Stimulated activated CD8-positive, alpha-beta memory T cell treated with anti-CD3 and anti-CD28 coated beads, Interleukin-15, amount 100 ng/mL, for 1 hour (primary cell): ENCODE data around the gene STX5.
A peak's percentile ranks its signal among the peaks of the same experiment; 100 is the strongest.
"Not testable (repeated sequence)": the region's sequence is repeated elsewhere in the genome, so short reads cannot be mapped to it uniquely, and the experiment has no call there.

ENCODE experiments used
- DNase-seq: peaks from one replicate; pipeline ENCODE4 v3.0.0-alpha.2; 2020; ENCODE audit warnings: low read depth

STX5 gene, protein sequence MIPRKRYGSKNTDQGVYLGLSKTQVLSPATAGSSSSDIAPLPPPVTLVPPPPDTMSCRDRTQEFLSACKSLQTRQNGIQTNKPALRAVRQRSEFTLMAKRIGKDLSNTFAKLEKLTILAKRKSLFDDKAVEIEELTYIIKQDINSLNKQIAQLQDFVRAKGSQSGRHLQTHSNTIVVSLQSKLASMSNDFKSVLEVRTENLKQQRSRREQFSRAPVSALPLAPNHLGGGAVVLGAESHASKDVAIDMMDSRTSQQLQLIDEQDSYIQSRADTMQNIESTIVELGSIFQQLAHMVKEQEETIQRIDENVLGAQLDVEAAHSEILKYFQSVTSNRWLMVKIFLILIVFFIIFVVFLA

DNA sequence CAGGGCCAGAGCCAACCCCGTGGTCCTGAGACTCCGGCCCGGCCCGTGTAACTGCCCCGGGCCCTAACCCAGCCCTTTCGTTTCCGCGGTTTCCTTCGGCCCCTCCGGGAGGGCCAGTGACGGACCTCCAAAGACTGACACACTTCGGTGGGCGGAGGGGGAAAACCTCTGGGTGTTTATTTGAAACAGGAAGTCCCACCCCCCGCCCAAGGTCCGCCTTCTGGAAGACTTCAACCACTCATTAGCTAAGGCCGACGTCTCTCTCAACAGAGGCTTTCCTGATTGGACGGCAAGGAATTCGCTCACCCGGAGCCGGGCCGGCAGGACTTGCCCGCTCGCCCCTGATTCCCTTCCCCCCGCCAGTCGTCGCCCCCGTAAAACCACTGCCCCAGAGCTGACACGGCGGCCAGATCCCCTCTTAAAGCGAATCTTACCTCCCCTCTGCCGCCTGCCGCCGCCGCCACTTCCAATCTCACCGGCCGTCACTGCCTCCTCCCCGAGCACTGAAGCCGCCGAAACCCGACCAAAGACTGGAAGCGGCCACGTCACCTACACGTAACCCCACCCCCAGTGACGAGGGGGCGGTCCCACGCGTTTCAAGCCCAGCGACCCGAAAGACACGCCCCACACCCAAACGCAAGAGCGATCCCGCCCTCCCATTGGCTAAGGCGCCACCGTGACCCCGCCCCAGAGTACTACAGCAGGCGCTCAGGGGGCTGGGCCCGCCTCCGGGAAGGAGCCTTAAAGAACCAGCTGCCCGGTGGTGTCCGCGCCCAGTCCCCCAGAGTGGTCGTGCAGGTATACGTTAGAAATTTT, at the start of gene STX5:
STX5 (minus strand) TSS at position 532 of the 816 bp plus-strand sequence. CDS start 808 bp downstream, outside the sequence.
- peak; percentile 99 for DNase-seq

DNA sequence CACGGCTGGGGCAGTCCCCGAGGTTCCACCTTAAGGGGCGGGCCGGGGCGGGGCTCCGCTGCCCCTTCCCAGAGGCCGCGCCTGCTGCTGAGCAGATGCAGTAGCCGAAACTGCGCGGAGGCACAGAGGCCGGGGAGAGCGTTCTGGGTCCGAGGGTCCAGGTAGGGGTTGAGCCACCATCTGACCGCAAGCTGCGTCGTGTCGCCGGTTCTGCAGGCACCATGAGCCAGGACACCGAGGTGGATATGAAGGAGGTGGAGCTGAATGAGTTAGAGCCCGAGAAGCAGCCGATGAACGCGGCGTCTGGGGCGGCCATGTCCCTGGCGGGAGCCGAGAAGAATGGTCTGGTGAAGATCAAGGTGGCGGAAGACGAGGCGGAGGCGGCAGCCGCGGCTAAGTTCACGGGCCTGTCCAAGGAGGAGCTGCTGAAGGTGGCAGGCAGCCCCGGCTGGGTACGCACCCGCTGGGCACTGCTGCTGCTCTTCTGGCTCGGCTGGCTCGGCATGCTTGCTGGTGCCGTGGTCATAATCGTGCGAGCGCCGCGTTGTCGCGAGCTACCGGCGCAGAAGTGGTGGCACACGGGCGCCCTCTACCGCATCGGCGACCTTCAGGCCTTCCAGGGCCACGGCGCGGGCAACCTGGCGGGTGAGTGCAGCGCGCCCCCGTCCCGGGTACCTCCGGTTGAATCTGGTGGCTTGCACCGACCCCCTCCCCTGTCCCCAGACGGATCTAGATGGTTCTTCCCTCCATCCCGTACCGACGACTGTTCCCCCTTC, 49.1 kb upstream of the STX5 start, which contains the start of gene SLC3A2:
SLC3A2 (plus strand) TSS at position 94 of the 776 bp plus-strand sequence; CDS start at position 222, 128 bp downstream.
- DNase-seq = peak; percentile 57

DNA sequence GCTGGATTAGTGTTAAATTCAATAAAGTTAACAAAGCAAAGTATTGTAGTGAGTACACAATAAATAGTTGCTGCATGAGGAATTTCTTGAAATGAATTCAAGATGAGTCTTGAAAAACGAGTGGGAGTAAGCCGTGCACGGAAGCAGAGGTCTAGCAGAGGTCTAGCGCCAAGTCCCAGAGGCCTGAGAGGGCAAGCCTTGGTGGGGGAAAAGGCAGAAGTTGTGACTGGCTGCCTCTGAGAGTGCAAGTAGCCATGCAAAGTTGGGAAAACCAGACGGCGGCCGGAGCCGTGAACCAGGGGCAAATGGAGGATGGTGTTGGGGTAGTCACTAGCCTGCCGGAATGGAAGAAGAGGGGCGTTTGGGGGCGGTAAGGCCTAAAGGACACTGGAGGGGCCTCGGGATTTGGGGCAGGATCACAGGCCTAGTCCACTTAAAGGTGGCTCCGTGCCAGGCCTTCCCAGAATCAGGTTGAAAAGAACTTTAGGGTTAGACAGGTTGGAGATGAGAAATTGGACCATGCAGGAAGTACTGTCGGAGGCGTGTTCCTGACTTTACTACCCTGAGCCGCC, 48.5 kb upstream of the STX5 start:
- DNase-seq = no peak

DNA sequence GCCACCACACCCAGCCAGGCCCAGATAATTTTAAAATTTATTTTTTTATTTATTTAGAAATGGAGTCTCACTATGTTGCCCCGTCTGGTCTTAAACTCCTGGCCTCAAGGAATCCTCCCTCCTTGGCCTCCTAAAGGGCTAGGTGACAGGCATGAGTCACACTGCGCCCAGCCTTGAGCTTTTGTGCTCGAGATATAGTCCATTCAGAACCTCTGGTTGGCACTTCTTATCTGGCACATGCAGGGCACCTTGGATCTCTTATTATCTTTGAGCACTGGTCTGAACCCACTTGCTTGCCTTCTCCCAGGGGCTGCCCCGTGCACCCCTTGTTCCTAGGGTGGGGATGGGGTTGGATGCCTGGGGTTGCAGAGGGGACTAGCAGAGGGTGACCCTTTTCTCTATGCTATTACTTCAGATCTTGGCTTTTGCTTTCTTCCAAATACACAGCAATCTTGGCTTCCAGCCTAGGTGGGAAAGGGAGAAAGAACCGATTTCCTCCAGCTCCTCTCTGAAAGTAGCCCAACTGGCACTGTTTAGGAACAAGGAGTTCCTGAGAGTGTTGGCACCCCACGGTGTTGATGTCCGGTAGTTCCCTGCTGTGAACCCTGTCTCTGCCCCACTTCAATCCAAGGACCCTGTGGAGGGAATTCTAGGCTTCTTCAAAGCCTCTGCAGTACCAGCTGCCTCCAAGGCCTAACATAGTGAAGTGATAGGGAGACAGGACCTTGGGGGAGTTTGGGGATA, 47.6 kb upstream of the STX5 start:
- DNase-seq = no peak

DNA sequence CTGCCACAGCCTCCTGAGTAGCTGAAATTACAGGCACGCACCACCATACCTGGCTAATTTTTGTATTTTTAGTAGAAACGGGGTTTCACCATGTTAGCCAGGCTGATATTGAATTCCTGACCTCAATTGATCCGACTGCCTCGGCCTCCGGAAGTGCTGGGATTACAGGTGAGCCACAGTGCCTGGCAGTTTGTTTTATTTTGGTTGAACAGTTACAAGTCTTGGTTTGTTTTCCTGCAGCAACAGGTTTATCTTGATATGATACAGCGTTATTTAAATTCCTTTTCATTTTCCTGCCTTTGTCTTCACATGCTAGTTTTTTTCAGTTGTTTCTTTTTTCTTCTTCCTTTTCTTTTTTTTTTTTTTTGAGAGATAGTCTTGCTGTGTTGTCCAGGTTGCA, 44.9 kb upstream of the STX5 start:
- no peak for DNase-seq

DNA sequence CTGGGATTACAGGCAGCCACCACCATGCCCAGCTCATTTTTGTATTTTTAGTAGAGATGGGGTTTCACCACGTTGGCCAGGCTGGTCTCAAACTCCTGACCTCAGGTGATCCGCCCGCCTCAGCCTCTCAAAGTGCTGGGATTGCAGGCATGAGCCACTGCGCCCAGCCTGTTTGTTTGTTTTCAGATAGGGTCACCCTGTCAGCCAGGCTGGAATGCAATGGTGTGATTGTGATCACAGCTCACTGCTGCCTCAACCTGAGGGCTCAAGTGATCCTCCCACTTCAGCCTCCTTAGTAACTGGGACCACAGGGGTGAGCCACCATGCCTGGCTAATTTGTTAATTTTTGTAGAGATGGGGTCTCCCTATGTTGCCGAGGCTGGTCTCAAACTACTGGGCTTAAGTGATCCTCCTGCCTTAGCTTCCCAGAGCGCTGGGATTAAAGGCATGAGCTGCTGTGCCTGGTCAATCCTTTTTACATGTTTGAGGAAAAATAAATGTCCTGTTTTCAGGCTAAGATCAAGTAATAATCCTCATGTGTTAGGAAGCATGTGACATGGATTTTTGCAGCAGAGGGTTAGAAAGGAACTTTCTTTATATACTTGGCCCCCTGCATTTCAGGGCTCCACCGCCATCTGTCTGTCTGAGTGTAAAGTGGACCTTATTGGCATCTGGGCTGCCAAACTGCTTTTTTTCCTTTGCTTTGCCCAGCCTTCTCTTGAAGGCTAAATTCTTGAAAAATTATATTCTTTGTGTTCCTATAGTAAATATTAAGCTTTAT, 44.0 kb upstream of the STX5 start:
- no peak for DNase-seq

DNA sequence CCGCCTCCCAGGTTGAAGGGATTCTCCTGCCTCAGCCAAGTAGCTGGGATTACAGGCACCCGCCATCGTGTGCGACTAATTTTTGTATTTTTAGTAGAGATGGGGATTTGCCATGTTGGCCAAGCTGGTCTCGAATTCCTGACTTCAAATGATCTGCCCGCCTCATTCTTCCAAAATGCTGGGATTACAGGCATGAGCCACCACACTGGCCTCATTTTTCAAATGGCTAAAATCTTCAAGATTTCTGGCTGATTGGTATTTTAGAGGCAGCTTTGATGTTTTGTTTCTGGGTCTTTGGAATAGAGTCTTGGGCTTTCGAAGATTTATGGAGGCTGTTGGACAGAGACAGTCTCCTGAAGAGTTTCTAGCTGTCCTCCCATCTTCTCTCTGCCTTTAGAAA, 43.0 kb upstream of the STX5 start:
- DNase-seq = no peak

DNA sequence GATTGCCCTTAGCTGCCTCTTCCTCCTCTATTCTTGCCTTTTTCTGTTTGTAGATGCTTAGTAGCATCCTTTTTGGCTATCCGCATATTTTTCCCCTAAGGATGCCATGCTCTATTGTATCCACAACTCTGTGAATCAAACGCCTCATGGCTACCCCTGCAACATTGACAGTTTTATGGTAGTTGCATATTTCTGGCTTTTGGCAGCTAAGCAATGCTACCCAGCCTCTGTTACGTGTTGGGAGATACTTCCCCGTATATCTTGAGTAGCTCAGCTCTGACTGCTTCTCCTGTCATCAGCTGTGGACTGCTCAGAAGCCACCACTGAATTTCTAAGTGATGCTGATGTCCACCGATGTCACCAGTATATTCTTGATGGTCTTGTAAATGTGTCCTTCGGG, 33.8 kb upstream of the STX5 start:
- no peak for DNase-seq

DNA sequence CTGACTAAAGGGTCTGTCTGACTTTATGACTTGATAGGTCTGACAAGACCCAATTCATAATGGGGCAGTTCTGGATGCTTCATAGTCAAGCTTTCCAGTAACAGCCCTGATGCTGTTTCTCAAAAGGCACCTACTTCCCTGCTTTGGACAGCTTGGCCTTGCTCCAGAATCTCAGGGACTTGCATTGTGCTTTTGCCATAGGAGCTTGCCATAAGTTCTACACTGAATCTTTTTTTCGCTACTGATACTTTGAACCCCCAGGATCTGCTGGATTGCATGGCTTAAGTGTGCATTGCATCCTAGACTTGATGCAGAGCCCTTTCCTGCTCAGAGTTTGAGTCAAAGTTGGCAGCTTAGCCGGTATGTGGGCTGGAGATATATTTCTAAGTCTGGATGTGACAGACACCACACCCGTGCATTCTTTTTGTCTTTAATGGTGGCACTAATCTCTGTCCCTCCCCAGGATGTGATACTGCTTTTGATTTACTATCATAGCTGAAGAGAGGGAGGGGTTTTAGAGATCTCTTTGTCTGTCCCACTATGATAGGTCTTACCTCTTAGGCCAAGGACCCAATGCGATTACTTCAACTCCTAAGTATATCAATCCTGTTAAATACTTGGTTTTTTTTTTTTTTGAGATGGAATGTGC, 32.0 kb upstream of the STX5 start:
- no peak for DNase-seq

DNA sequence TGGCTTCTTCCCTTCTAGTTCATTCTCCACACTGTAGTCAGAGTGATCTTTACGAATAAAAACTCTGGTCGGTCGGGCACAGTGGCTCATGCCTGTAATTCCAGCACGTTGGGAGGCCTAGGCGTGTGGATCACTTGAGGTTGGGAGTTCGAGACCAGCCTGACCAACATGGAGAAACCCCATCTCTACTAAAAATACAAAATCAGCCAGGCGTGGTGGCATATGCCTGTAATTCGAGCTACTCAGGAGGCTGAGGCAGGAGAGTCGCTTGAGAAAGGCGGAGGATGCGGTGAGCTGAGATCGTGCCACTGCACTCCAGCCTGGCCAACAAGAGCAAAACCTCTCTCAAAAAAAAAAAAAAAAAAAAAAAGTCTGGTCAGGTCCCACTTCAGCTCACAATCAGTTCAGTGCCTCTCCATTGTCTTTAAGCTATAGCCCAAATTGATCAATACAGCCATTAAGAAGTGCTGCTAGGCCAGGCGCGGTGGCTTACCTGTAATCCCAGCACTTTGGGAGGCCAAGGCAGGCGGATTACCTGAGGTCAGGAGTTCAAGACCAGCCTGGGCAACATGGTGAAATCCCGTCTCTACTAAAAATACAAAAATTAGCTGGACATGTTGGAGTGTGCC, 29.8 kb upstream of the STX5 start:
- DNase-seq = not testable (repeated sequence)

DNA sequence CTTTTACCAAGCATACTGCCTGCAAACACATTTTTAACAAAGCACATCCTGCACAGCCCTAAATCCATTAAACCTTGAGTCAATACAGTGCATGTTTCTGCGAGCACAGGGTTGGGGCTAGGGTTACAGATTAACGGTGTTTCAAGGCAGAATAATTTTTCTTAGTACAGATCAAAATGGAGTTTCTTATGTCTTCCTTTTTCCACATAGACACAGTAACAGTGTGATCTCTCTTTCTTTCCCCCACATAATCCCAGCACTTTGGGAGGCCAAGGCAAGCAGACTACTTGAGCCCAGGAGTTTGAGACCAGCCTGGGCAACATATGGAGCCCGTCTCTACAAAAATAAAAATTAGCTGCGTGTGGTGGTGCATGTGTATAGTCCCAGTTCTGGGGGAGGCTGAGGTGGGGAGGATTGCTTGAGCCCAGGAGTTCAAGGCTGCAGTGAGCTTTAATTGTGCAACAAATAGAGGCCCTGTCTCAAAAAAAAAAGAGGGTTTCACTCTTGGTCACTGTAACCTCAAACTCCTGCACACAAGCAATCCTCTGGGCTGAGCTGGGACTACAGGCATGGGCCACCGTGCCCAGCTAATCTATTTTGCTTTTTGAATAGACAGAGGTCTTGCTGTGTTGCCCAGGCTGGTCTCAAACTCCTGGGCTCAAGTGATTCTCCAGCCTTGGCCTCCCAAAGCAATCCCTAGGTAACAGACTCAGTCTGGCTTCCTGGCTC, 29.1 kb upstream of the STX5 start:
- DNase-seq = no peak

DNA sequence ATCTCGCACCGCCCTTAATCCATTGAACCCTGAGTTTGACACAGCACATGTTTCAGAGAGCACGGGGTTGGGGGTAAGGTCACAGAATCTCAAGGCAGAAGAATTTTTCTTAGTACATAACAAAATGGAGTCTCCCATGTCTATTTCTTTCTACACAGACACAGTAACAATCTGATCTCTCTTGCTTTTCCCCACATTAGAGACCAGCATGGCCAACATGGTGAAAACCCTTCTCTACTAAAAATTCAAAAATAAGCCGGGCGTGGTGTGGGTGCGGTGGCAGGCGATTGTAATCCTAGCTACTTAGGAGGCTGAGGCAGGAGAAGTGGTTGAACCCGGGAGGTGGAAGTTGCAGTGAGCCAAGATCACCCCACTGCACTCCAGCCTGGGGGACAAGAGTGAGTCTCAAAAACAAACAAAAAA, 27.4 kb upstream of the STX5 start:
- DNase-seq = not testable (repeated sequence)

DNA sequence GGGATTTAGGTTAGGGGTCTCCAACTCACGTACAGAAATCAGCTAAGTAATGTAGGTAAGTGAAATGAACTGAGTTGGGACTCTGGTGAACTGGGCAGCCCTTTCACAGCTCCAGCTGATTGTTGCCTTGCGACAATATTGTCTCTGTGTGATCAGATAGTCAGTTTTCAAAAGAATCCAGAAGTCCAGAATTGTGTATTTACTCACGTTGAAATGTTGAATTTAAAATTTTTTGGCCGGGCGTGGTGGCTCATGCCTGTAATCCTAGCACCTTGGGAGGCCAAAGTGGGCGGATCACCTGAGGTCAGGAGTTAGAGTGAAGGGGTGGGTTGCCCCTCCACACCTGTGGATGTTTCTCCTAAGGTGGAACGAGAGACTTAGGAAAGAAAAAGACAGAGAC, 26.4 kb upstream of the STX5 start:
- DNase-seq = no peak

DNA sequence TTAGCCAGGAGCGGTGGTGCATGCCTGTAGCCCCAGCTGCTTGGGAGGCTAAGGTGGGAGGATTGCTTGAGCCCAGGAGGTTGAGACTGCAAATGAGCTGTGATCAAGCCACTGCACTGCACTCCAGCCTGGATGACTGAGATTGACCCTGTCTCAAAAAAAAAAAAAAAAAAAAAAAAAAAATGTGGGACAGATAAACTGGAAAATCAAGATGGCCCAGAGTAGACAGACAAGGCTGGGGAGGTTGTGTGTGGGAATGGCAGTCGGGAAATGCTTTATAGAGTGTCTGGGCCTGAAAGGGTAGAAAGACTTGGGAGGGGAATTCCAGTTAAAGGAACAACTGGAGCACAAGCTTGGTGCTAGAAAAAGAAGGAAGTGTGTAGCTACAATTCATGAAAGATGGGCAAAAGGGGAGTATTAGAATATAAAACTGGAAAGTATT, 25.7 kb upstream of the STX5 start:
- DNase-seq = no peak

DNA sequence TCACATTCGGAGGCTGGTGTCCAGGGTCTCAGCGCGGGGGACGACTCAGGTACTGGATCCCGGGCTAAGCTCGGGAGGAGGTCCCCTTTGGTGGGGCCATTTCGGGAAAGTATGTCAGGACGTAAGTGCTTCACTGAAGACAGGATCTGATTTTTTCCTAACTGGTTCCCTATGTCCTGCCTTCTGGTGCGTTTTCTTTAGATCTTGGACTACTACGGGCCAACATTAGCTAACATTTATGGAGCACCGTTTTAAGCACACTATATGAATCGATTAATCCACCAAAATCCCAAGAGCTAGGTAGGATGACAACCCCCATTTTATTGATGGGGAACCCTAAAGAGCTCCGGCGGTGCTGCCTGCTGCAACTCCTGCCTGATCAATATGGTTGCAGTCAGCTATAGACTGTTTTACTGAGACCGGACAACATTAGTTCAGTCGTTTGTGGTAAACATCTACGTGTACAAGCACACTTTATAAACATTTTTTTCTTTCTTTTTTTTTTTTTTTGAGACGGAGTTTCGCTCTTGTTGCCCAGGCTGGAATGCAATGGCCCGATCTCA, 24.6 kb upstream of the STX5 start:
- DNase-seq = no peak

DNA sequence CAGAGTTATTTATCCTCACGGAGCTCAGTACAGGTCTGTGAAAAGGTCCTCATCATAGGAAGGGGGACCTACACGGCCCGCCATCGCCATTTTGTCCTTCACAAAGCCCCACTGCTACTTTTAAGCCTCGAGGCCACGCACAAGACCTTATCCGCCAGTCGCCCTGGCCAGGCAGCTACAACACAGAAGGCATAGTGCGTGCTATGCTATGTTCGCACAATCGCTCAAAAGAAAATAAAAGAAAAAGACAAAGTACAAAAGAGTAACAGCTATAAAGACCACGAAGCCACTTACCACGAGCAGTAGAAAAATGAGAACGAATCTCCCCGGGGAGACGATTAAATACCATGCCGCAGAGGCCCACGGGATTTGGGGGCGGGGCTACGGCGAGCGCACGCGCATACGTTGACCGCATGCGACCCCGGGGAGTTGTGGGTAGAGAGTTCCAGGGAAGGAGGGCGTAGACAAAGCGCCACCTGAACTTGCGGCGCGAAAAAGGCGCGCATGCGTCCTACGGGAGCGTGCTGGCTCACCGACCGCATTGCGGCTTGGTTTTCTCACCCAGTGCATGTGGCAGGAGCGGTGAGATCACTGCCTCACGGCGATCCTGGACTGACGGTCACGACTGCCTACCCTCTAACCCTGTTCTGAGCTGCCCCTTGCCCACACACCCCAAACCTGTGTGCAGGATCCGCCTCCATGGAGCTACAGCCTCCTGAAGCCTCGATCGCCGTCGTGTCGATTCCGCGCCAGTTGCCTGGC, 23.9 kb upstream of the STX5 start:
- DNase-seq = peak; percentile 96

DNA sequence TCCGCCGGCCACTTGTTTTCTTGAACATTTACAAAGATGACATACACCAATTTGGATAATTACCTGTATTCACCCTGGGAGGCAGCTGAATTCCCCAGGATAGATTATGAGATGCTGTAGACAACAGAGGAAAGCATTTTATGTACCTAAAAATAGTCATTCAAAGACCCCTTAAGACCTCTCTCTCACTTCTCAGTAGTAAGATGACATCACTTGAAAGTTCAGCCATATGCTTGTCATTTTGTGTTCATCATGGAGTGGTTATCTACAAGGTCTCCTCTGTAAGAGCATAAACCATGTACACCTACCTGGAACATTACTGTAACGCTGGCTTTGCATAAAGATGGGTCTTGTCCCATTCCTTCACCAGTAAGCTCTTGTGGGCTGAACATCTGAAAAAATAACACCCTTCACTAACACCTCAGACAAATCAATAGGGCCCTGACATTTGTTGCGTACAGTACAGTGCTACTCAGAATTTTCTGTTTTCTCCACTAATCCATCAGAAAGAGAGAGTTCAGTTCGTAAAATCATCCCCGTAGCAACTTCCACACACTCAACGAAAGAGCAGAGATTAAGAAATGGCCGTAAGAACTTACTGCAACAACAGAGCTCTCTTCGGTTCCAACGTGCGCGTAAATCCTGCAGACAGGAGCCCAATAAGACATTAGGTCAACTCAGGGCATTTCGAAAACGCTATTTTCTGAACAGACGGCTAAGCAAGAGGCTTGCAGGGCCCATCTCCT, 23.1 kb upstream of the STX5 start:
- no peak for DNase-seq
